T-cell (primary cell): ENCODE measurements around the gene ANKRD16. TPM values are rescaled to one million over a fixed set of nuclear protein-coding genes. Genes with fewer than 3 reads are reported as not detected.
"Not testable (repeated sequence)": the region's sequence is repeated elsewhere in the genome, so short reads cannot be mapped to it uniquely, and the experiment has no call there.

Experiments
- ATAC-seq, 4 experiments: fragments of 200-7000 bp in 3 of 4; fragments of 150-1000 bp in 1 of 4; cut with Tn5 transposase; replicated peaks in 1 of 4; 1 replicate in 3 of 4; 2 replicates in 1 of 4; pipeline ENCODE4 v1.10.0; 2021; ENCODE audit warnings: moderate library complexity in 3 of 4, mild to moderate bottlenecking in 2 of 4, moderate number of reproducible peaks in 1 of 4
- CTCF ChIA-PET, 2 donors: fragments of 300-600 bp; sonication (Branson Sonifier 250); formaldehyde crosslinking; loops; one replicate each; lab custom pipeline; 2022; ENCODE audit warnings: antibody characterized with exemption in 2 of 2; lab: Charles Lee
- POLR2A ChIA-PET, 2 donors: fragments of 300-600 bp; sonication (Branson Sonifier 250); formaldehyde crosslinking; loops; one replicate each; lab custom pipeline; 2022; ENCODE audit warnings: antibody characterized with exemption in 2 of 2; lab: Charles Lee
- DNase-seq, 35 experiments: peaks; one replicate each; pipeline versions ENCODE4 v3.0.0 to v3.0.0-alpha.2; 2013 to 2023
- H3K27ac ChIP-seq: one replicate; pipeline ENCODE4 v1.5.1; 2013; ENCODE audit warnings: low read length
- H3K27me3 ChIP-seq, 2 experiments: replicated peaks in 1 of 2; 1 replicate in 1 of 2; 2 replicates in 1 of 2; pipeline versions ENCODE4 v1.6.1 to v1.7.0; 2013; ENCODE audit warnings: low read length in 1 of 2, mixed read lengths in 1 of 2; ENCODE audit not compliant: control insufficient read depth in 2 of 2, insufficient read depth in 2 of 2; ENCODE audit errors: extremely low read depth in 1 of 2
- H3K36me3 ChIP-seq, 2 donors: 1 replicate in 1 of 2; 2 replicates in 1 of 2; pipeline versions ENCODE4 v1.6.1 to v1.7.0; 2013; ENCODE audit warnings: low read length in 1 of 2; ENCODE audit not compliant: control insufficient read depth in 2 of 2, insufficient read depth in 1 of 2; ENCODE audit errors: extremely low read depth in 1 of 2
- H3K4me1 ChIP-seq, 2 experiments: 1 replicate in 1 of 2; 2 replicates in 1 of 2; pipeline versions ENCODE4 v1.6.1 to v1.7.0; 2013; ENCODE audit warnings: low read length in 2 of 2, mixed read lengths in 1 of 2; ENCODE audit not compliant: insufficient read depth in 2 of 2, control insufficient read depth in 1 of 2; ENCODE audit errors: extremely low read depth in 1 of 2
- H3K4me3 ChIP-seq, 2 donors: 1 replicate in 1 of 2; 2 replicates in 1 of 2; pipeline versions ENCODE4 v1.5.1 to v1.7.0; 2013; ENCODE audit warnings: mild to moderate bottlenecking in 2 of 2, low read length in 1 of 2, moderate library complexity in 1 of 2; ENCODE audit not compliant: control insufficient read depth in 1 of 2; ENCODE audit errors: extremely low read depth in 1 of 2
- H3K9me3 ChIP-seq: 2 replicates; pipeline ENCODE4 v1.7.0; 2013
- H3K27ac Mint-ChIP-seq, 2 donors: one replicate each; pipeline ENCODE4 v1.8.0; 2020 to 2021; ENCODE audit warnings: mild to moderate bottlenecking in 2 of 2, mixed read lengths in 2 of 2
- H3K27me3 Mint-ChIP-seq, 2 donors: one replicate each; pipeline ENCODE4 v1.8.0; 2021 to 2022; ENCODE audit warnings: mixed read lengths in 2 of 2
- H3K36me3 Mint-ChIP-seq: one replicate; pipeline ENCODE4 v1.8.0; 2021; ENCODE audit warnings: mixed read lengths
- H3K4me1 Mint-ChIP-seq, 3 donors: one replicate each; pipeline ENCODE4 v1.8.0; 2020 to 2022; ENCODE audit warnings: mixed read lengths in 3 of 3, mild to moderate bottlenecking in 1 of 3
- H3K4me3 Mint-ChIP-seq, 3 donors: one replicate each; pipeline ENCODE4 v1.8.0; 2020 to 2022; ENCODE audit warnings: mild to moderate bottlenecking in 3 of 3, mixed read lengths in 3 of 3, moderate library complexity in 3 of 3
- H3K9me3 Mint-ChIP-seq, 3 donors: one replicate each; pipeline ENCODE4 v1.8.0; 2020 to 2022; ENCODE audit warnings: mixed read lengths in 3 of 3
- WGBS: methylation state at CpG from one replicate; pipeline ENCODE4 v1.1.5; 2013; ENCODE audit warnings: missing lambda C conversion rate; ENCODE audit not compliant: insufficient coverage; 5-methylcytosine and 5-hydroxymethylcytosine counted together
- total RNA-seq, 35 experiments: library from RNA in 6 of 35; stranded (reverse) in 6 of 35; fragments of 120-200 nt in 1 of 35; gene quantifications; one replicate each; pipeline versions ENCODE4 v1.2.1 to v1.2.4 and lab custom pipeline; 2013 to 2026

ANKRD16 gene
- total RNA-seq, 5 donors from 2014 or later (not counting 1 experiment from before 2014, with no cell fraction given), result 4.7 to 11.5 (median 9.1) TPM

GRCh38 chr10:5867091-5867615, 22.5 kb downstream of the ANKRD16 start:
- not testable (repeated sequence) for H3K27ac Mint-ChIP-seq, H3K27ac ChIP-seq

GRCh38 chr10:5866451-5867081, 23.1 kb downstream of the ANKRD16 start:
- 42% methylated on average over 4 of the region's 5 CpGs for WGBS
- H3K4me3 Mint-ChIP-seq, H3K4me3 ChIP-seq, H3K27ac ChIP-seq, H3K27ac Mint-ChIP-seq, H3K27me3 ChIP-seq, H3K27me3 Mint-ChIP-seq, H3K36me3 ChIP-seq, H3K4me1 Mint-ChIP-seq, H3K9me3 ChIP-seq, DNase-seq, POLR2A ChIA-PET, H3K9me3 Mint-ChIP-seq, ATAC-seq, H3K4me1 ChIP-seq, CTCF ChIA-PET: not testable (repeated sequence)
- H3K36me3 Mint-ChIP-seq, result peaks cover 34% of the 10 kb centered on the region

More at GRCh38 chr10:5867091-5867615, 22.5 kb downstream of the ANKRD16 start:
- H3K36me3 ChIP-seq, CTCF ChIA-PET, H3K4me3 Mint-ChIP-seq, H3K4me3 ChIP-seq, H3K9me3 ChIP-seq, H3K9me3 Mint-ChIP-seq, H3K4me1 ChIP-seq, H3K27me3 Mint-ChIP-seq, H3K4me1 Mint-ChIP-seq, H3K27me3 ChIP-seq, DNase-seq, ATAC-seq, POLR2A ChIA-PET: not testable (repeated sequence)
- 100% methylated on average over 1 of the region's 4 CpGs for WGBS
- H3K36me3 Mint-ChIP-seq, result peaks cover 33% of the 10 kb centered on the region

- not testable (repeated sequence) for H3K4me3 Mint-ChIP-seq, DNase-seq, H3K27ac Mint-ChIP-seq, H3K4me3 ChIP-seq, H3K36me3 ChIP-seq, H3K27me3 ChIP-seq, H3K4me1 ChIP-seq, H3K27ac ChIP-seq, H3K4me1 Mint-ChIP-seq, H3K9me3 ChIP-seq, H3K9me3 Mint-ChIP-seq, H3K27me3 Mint-ChIP-seq, ATAC-seq
- POLR2A ChIA-PET, result interaction anchor here in 1 of 2 donors (0.5 kb wide), 1 partner anchor 44 kb away, joined by 7 read pairs; no protein-coding TSS in a partner anchor
- CTCF ChIA-PET, result interaction anchor here in 1 of 2 donors (0.5 kb wide), 1 partner anchor 1203 kb away, joined by 3 read pairs; no protein-coding TSS in a partner anchor
- H3K36me3 Mint-ChIP-seq, result peaks cover 21% of the 10 kb centered on the region
- 94% methylated on average over 7 of the region's 9 CpGs for WGBS
Observed at GRCh38 chr10:5862981-5863685, 26.6 kb downstream of the ANKRD16 start.

- Mint-ChIP-seq H3K9me3 (no peaks in the 10 kb centered on the region), H3K27me3 (no peaks in the 10 kb centered on the region), H3K36me3 (peaks cover 21% of the 10 kb centered on the region), H3K4me1 (peaks cover 0 to 4% (median 0%) of the 10 kb centered on the region in 3 donors), H3K4me3 (no peak overlapping the region), H3K27ac (no peak overlapping the region)
- ChIA-PET POLR2A (no interaction called here), CTCF (interaction anchor here in 1 of 2 donors (0.5 kb wide), 1 partner anchor 1204 kb away, joined by 3 read pairs; no protein-coding TSS in a partner anchor)
- Histone ChIP-seq H3K27ac (no peak overlapping the region), H3K9me3 (no peaks in the 10 kb centered on the region), H3K4me3 (no peak overlapping the region), H3K36me3 (peaks cover 0 to 3% of the 10 kb centered on the region in 2 donors), H3K27me3 (no peaks in the 10 kb centered on the region), H3K4me1 (no peaks in the 10 kb centered on the region)
- ATAC-seq (no peak), DNase-seq (no peak)
- WGBS, result 87% methylated on average over 3 of the region's 7 CpGs
Observed at GRCh38 chr10:5862360-5862961, 27.2 kb downstream of the ANKRD16 start.

- no peak overlapping the region for H3K4me3 Mint-ChIP-seq
Observed at GRCh38 chr10:5860066-5860465, 29.6 kb downstream of the ANKRD16 start.

GRCh38 chr10:5858811-5859210, 30.9 kb downstream of the ANKRD16 start:
- CTCF ChIA-PET, result no interaction called here
- no peaks in the 10 kb centered on the region for H3K4me1 ChIP-seq
- H3K9me3 Mint-ChIP-seq, result no peaks in the 10 kb centered on the region
- H3K9me3 ChIP-seq, result no peaks in the 10 kb centered on the region
- no peaks in the 10 kb centered on the region for H3K36me3 ChIP-seq
- no peak for DNase-seq
- peaks cover 14% of the 10 kb centered on the region for H3K36me3 Mint-ChIP-seq
- no peak overlapping the region for H3K4me3 ChIP-seq
- peaks cover 0 to 3% of the 10 kb centered on the region in 2 donors for H3K27me3 Mint-ChIP-seq
- H3K4me3 Mint-ChIP-seq, result no peak overlapping the region
- H3K4me1 Mint-ChIP-seq, result no peaks in the 10 kb centered on the region
- no peak for ATAC-seq
- peaks cover 0 to 4% of the 10 kb centered on the region in 2 experiments for H3K27me3 ChIP-seq
- POLR2A ChIA-PET, result interaction anchor here in 1 of 2 donors (0.6 kb wide), 2 partner anchors 44 to 422 kb away, joined by 3 to 4 read pairs; no protein-coding TSS in a partner anchor
- no peak overlapping the region for H3K27ac Mint-ChIP-seq
- H3K27ac ChIP-seq, result no peak overlapping the region
- WGBS, result 92% methylated on average over 2 of the region's 5 CpGs

More at GRCh38 chr10:5860066-5860465, 29.6 kb downstream of the ANKRD16 start:
- Histone ChIP-seq H3K27me3 (peaks cover 0 to 4% of the 10 kb centered on the region in 2 experiments), H3K4me3 (no peak overlapping the region), H3K36me3 (peaks cover 0 to 3% of the 10 kb centered on the region in 2 donors), H3K4me1 (no peaks in the 10 kb centered on the region), H3K9me3 (no peaks in the 10 kb centered on the region), H3K27ac (no peak overlapping the region)
- DNase-seq (no peak), ATAC-seq (no peak)
- WGBS, result 93% methylated on average over 6 of the region's 7 CpGs
- peaks cover 0 to 3% of the 10 kb centered on the region in 2 donors for H3K27me3 Mint-ChIP-seq
- H3K4me1 Mint-ChIP-seq, result no peaks in the 10 kb centered on the region
- peaks cover 21% of the 10 kb centered on the region for H3K36me3 Mint-ChIP-seq
- no peaks in the 10 kb centered on the region for H3K9me3 Mint-ChIP-seq
- ChIA-PET CTCF (interaction anchor here (0.5 to 0.8 kb wide), 3 partner anchors 20 to 217 kb away, joined by 3 to 5 read pairs (median 3); no protein-coding TSS in a partner anchor), POLR2A (no interaction called here)
- no peak overlapping the region for H3K27ac Mint-ChIP-seq
